Neural progenitor cell (in vitro differentiated cells): Measurements from ENCODE around the gene CBLL1. TPM values are rescaled to one million over a fixed set of nuclear protein-coding genes. Genes with fewer than 3 reads are reported as not detected.

ENCODE experiments used
- DNase-seq: peaks from one replicate; pipeline ENCODE4 v3.0.0-alpha.2; 2016; ENCODE audit warnings: low spot score
- H2AFZ ChIP-seq: fragments of 200-600 bp; sonication (generic); replicated peaks from 2 replicates; pipeline ENCODE4 v1.6.1; 2016; ENCODE audit warnings: antibody characterized with exemption
- H3F3A ChIP-seq: fragments of 200-600 bp; sonication (generic); 2 replicates; pipeline ENCODE4 v1.6.1; 2016; ENCODE audit warnings: antibody characterized with exemption, low read depth
- H3K27ac ChIP-seq: fragments of 200-600 bp; sonication (generic); 2 replicates; pipeline ENCODE4 v1.5.1; 2016; ENCODE audit warnings: mild to moderate bottlenecking
- H3K27me3 ChIP-seq: fragments of 200-600 bp; sonication (generic); 2 replicates; pipeline ENCODE4 v1.6.1; 2016; ENCODE audit warnings: mild to moderate bottlenecking, moderate library complexity
- H3K36me3 ChIP-seq: fragments of 200-600 bp; sonication (generic); 2 replicates; pipeline ENCODE4 v1.5.1; 2016
- H3K4me1 ChIP-seq: fragments of 200-600 bp; sonication (generic); 2 replicates; pipeline ENCODE4 v1.6.1; 2016; ENCODE audit warnings: mixed run types
- H3K4me2 ChIP-seq: fragments of 200-600 bp; sonication (generic); 2 replicates; pipeline ENCODE4 v1.6.1; 2016
- H3K4me3 ChIP-seq: fragments of 200-600 bp; sonication (generic); 2 replicates; pipeline ENCODE4 v1.5.1; 2016
- H3K79me2 ChIP-seq: fragments of 200-600 bp; sonication (generic); 2 replicates; pipeline ENCODE4 v1.6.1; 2016; ENCODE audit warnings: low read depth
- H3K9ac ChIP-seq: fragments of 200-600 bp; sonication (generic); 2 replicates; pipeline ENCODE4 v1.6.1; 2016
- H3K9me3 ChIP-seq: fragments of 200-600 bp; sonication (generic); 2 replicates; pipeline ENCODE4 v1.5.1; 2016; ENCODE audit warnings: low read depth
- H4K20me1 ChIP-seq: fragments of 200-600 bp; sonication (generic); 2 replicates; pipeline ENCODE4 v1.6.1; 2016; ENCODE audit warnings: low read depth
- H3K27ac Mint-ChIP-seq: 3 replicates; pipeline ENCODE4 v1.8.0; 2021; ENCODE audit warnings: mixed read lengths
- H3K27me3 Mint-ChIP-seq: 2 replicates; pipeline ENCODE4 v1.8.0; 2022; ENCODE audit warnings: low read depth, mild to moderate bottlenecking, inconsistent platforms, moderate library complexity, mixed read lengths; ENCODE audit not compliant: insufficient read depth
- H3K36me3 Mint-ChIP-seq: 3 replicates; pipeline ENCODE4 v1.8.0; 2021; ENCODE audit warnings: mixed read lengths
- H3K4me1 Mint-ChIP-seq: 3 replicates; pipeline ENCODE4 v1.8.0; 2021; ENCODE audit warnings: mixed read lengths
- H3K4me3 Mint-ChIP-seq: 3 replicates; pipeline ENCODE4 v1.8.0; 2021; ENCODE audit warnings: mild to moderate bottlenecking, moderate library complexity, mixed read lengths
- H3K9me3 Mint-ChIP-seq: 3 replicates; pipeline ENCODE4 v1.8.0; 2020; ENCODE audit warnings: mixed read lengths
- CTCF ChIP-seq: fragments of 200-600 bp; sonication (generic); IDR thresholded peaks from 2 replicates; pipeline ENCODE4 v1.5.1; 2017; ENCODE audit warnings: antibody characterized with exemption, mild to moderate bottlenecking
- EZH2 ChIP-seq: fragments of 200-600 bp; sonication (generic); IDR thresholded peaks from 2 replicates; pipeline ENCODE4 v1.6.1; 2017; ENCODE audit warnings: antibody characterized with exemption, mild to moderate bottlenecking, moderate library complexity
- EZH2phosphoT487 ChIP-seq: fragments of 200-600 bp; sonication (generic); IDR thresholded peaks from 2 replicates; pipeline ENCODE4 v1.6.1; 2017; ENCODE audit warnings: antibody characterized with exemption
- total RNA-seq: library from RNA; depleted of rRNA; stranded (reverse); fragments of >200 nt; gene quantifications from 2 replicates; pipeline ENCODE4 v1.2.3, GENCODE V29; 2015; ENCODE audit warnings: low replicate concordance

The CBLL1 gene
- total RNA-seq, 1 donor from 2014 or later: 58.0 TPM

- Histone ChIP-seq H3K9ac (no peak overlapping the region), H3K9me3 (no peaks in the 10 kb centered on the region), H2AFZ (peak overlapping the region; percentile 97), H3K36me3 (no peaks in the 10 kb centered on the region), H3K4me1 (peaks cover 23% of the 10 kb centered on the region), H4K20me1 (peaks cover 34% of the 10 kb centered on the region), H3K4me2 (peak overlapping the region; percentile 98), H3K4me3 (peak overlapping the region; percentile 97), H3K79me2 (peaks cover 39% of the 10 kb centered on the region), H3F3A (peaks cover 29% of the 10 kb centered on the region), H3K27me3 (no peaks in the 10 kb centered on the region), H3K27ac (peak overlapping the region; percentile 97)
- Mint-ChIP-seq H3K4me3 (peak overlapping the region; percentile 98), H3K27me3 (peaks cover 2% of the 10 kb centered on the region), H3K36me3 (no peaks in the 10 kb centered on the region), H3K27ac (peak overlapping the region; percentile 99), H3K4me1 (peaks cover 21% of the 10 kb centered on the region), H3K9me3 (no peaks in the 10 kb centered on the region)
- TF ChIP-seq EZH2: no peak
- TF ChIP-seq EZH2phosphoT487: no peak
- TF ChIP-seq CTCF: no peak
- DNase-seq: peak; percentile 80
Measured at GRCh38 chr7:107742678-107743566, 1.0 kb upstream of the CBLL1 start.

GRCh38 chr7:107744345-107744750, 406 bp downstream of the CBLL1 start:
- Mint-ChIP-seq H3K4me1 (peaks cover 21% of the 10 kb centered on the region), H3K27me3 (peaks cover 2% of the 10 kb centered on the region), H3K36me3 (no peaks in the 10 kb centered on the region), H3K4me3 (peak overlapping the region; percentile 98), H3K9me3 (no peaks in the 10 kb centered on the region), H3K27ac (peak overlapping the region; percentile 94)
- peaks cover 54% of the 10 kb centered on the region for H3K79me2 ChIP-seq
- H3K27ac ChIP-seq: peak overlapping the region; percentile 97
- H3F3A ChIP-seq: peaks cover 29% of the 10 kb centered on the region
- TF ChIP-seq EZH2 (no peak), CTCF (no peak), EZH2phosphoT487 (no peak)
- peak overlapping the region; percentile 98 for H3K4me2 ChIP-seq
- H2AFZ ChIP-seq: peak overlapping the region; percentile 97
- H4K20me1 ChIP-seq: peaks cover 41% of the 10 kb centered on the region
- peak overlapping the region; percentile 97 for H3K4me3 ChIP-seq
- no peaks in the 10 kb centered on the region for H3K9me3 ChIP-seq
- H3K9ac ChIP-seq: peak overlapping the region; percentile 94
- peaks cover 7% of the 10 kb centered on the region for H3K36me3 ChIP-seq
- H3K4me1 ChIP-seq: peaks cover 23% of the 10 kb centered on the region
- H3K27me3 ChIP-seq: no peaks in the 10 kb centered on the region
- no peak for DNase-seq

- Histone ChIP-seq H3K79me2 (peaks cover 69% of the 10 kb centered on the region), H3K4me1 (peaks cover 15% of the 10 kb centered on the region), H3K4me3 (no peak overlapping the region), H3K27me3 (no peaks in the 10 kb centered on the region), H2AFZ (no peak overlapping the region), H4K20me1 (peaks cover 45% of the 10 kb centered on the region), H3F3A (peaks cover 29% of the 10 kb centered on the region), H3K4me2 (peak overlapping the region; percentile 98), H3K36me3 (peaks cover 18% of the 10 kb centered on the region), H3K9ac (no peak overlapping the region), H3K27ac (no peak overlapping the region), H3K9me3 (no peaks in the 10 kb centered on the region)
- DNase-seq: no peak
- no peak for TF ChIP-seq EZH2
- no peak for TF ChIP-seq CTCF
- TF ChIP-seq EZH2phosphoT487: no peak
- H3K36me3 Mint-ChIP-seq: peaks cover 6% of the 10 kb centered on the region
- H3K9me3 Mint-ChIP-seq: no peaks in the 10 kb centered on the region
- no peaks in the 10 kb centered on the region for H3K27me3 Mint-ChIP-seq
- peaks cover 26% of the 10 kb centered on the region for H3K4me1 Mint-ChIP-seq
- H3K4me3 Mint-ChIP-seq: peak overlapping the region; percentile 98
- no peak overlapping the region for H3K27ac Mint-ChIP-seq
Measured at GRCh38 chr7:107746006-107746405, 2.1 kb downstream of the CBLL1 start.
